GM18505 (cell line): ENCODE data around the gene TAL1.

Experiments used
- ATAC-seq: cut with Tn5 transposase; IDR thresholded peaks from one replicate; pipeline ENCODE4 v1.9.1; 2021; ENCODE audit not compliant: unreplicated experiment
- POLR2A ChIP-seq: IDR thresholded peaks from 4 replicates; pipeline ENCODE4 v1.6.1; 2011; ENCODE audit warnings: borderline replicate concordance; ENCODE audit not compliant: insufficient read depth, insufficient read length; ENCODE audit errors: extremely low read depth

Gene TAL1

DNA sequence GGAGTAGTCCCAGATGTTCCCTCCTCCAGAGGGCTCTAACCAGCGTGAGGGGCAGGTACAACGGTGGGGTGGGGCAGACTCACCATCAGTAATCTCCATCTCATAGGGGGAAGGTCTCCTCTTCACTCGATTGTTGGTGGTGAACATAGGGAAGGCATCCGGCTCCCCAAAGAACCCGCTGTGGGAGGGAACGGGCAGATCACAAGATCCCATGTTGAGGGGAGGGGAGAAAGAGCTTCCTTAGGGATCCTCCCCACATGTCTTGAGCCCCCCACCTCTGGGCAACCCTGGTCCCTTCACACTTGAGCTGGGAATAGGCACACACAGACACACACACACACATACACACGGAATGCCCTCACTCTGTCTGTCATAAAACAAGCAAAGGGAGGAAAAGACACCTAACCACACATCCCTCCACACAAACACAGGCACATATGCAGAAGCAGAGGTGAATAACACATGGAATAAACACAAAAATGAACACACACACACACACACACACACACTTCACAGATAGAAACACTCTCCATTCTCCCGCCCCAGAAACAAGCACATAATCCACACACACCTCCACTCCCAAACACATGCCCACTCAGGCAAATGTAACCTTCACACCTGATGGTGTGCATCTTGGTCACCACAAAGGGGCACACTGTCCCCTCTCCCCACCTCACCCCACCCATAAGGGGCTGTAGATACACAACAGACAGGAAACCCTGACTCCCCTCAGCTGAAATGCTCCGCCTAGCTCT lies 7.9 kb downstream of the TAL1 start:
- no peak for ATAC-seq
- TF ChIP-seq POLR2A: no peak

DNA sequence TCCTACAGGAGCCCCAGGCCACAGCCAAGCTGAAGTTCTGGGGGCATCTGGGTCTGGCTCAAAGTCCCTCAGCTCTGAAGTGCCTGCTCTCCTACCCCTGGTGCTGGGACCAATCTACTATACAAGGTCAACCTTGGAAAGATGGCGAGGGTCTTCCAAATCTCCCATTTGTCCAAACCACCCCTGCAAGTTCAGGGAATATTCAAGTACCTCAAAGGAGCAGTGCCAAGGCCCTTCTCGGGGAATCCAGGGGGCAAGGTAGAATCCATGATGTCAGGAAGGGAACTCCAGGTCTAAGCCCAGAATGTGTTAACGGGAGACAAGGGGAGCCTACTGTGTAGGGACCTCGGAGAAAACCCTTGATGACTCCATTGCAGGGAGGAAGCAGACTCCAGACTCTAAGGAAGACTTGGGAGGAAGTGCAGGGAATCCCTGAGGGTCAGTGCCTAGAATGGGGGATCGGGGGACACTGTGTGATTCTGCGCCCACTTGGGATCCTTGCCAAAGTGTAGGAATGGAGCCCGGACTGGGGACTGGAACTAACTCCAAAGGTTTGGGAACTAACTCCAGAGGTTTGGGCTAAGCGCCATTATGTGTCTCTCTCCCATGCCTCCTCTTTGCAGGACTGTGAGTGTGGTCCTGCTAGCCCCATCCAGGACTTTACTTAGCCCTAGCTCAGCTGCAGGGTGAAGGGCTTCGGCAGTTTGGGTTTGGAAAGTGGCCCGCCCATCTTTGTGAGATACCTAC lies 8.7 kb downstream of the TAL1 start:
- no peak for TF ChIP-seq POLR2A
- no peak for ATAC-seq

DNA sequence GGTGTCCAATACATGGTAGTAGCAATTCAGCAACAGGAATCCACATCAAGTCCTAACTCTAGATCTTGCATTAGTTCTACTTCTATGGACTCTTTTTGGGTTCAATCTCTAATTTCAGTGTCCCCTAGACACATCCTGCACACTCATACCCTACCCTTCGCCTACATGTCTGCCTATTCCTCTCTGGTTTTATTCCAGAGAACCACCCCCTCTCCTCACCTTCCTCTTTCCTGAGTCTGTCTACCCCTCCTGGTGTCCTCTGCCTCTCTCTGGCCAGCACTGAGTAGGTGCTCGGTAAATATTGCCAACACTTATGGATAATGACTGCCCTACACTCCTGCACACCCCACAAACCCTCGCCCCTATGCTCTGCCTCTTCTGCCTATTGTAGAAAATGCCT lies 9.5 kb downstream of the TAL1 start:
- no peak for ATAC-seq
- TF ChIP-seq POLR2A: no peak

DNA sequence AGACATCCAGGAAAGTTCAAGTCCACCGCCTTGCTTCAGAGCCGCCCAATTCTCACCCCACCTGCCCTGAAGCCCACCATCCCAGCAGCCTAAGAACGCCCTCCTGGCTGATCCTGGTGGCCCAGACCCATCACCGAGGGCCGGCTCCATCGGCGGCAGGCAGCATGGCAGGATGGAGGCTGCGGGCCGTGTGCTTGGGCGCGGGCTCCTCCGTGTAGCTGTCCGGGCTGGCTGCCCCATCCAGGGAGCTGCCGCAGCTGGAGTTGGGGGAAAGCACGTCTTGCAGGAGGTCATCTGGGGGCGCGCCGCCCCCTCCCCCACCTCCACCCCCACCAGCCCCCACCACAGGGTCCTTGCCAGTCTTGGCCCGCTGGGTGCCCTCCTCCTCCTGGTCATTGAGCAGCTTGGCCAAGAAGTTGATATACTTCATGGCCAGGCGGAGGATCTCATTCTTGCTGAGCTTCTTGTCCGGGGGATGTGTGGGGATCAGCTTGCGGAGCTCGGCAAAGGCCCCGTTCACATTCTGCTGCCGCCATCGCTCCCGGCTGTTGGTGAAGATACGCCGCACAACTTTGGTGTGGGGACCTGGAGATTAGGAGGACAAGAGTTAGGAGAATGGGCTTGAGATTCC lies 12.3 kb downstream of the TAL1 start:
- no peak for TF ChIP-seq POLR2A
- no peak for ATAC-seq

DNA sequence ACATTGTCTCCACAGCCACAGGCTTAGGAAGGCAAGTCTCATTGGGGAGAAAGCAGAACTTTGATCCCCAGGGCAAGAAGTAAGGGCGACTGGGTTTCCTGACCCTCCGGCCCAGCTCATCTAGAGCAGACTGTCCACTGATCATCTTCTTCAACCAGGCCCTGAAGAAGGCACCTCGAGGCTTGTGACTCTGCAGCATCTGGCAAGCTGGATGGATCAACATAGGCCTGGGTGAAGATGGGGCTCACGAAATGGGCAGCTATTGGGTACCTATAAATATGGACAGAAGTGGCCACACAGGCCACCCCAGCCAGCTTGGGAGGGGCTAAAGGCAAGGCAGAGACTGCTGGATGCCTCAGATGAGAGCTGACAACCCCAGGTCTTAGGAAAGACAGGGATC lies 13.0 kb downstream of the TAL1 start:
- ATAC-seq: no peak
- no peak for TF ChIP-seq POLR2A

DNA sequence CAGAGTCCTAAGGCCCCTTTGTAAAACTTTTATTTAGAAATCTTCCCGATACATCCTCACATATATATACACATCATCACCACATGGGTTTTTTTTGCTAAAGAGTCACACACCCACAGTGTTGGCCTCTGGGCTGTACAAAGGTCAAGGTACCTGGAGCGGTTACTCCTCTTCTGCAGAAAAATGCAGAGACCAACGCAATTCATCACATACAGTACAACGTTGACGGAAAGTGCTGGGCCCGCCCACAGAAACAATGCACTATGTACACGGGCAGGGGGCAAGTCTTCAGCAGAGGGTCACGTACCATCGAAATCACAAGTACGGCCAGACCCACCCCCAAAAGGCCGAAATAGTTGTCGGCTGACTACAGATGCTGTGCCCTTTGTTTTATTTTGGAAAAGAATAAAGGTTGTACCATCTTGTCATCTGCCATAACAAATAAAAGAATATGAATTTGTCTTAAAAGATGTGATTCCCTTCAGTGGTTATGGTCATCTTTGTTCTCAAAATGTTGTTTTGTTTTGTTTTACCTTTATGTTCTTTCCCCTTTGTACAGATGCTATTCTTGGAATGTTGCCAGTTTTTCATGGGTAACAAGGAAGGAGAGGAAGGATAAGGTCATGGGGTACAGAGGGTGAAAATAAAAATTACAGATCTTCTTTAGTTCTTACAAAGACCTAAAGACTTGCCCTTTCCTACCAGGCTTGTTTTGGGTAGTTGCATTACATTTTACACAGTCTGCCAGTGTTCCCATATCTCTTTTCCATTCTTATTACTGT lies 15.6 kb downstream of the TAL1 start:
- TF ChIP-seq POLR2A: no peak
- ATAC-seq: no peak

DNA sequence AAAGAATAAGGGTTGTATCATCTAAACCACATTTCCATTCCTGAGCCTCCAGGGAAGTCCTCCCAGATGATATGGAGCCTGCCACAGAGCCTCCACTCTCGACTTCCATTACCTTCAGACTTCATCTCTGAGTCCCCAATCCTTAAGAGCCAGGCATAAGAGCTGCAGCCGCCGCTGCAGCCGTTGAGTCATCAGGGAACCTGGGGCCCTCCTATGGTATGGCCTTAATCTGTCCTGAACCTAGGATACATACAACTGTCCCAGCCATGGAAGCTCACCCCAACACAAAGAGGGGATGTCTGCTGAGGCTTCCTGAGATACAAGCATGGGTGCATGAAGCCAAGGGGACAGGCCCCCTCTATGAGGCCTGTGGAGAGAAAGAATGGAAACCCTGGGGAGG lies 16.3 kb downstream of the TAL1 start:
- TF ChIP-seq POLR2A: no peak
- ATAC-seq: no peak

DNA sequence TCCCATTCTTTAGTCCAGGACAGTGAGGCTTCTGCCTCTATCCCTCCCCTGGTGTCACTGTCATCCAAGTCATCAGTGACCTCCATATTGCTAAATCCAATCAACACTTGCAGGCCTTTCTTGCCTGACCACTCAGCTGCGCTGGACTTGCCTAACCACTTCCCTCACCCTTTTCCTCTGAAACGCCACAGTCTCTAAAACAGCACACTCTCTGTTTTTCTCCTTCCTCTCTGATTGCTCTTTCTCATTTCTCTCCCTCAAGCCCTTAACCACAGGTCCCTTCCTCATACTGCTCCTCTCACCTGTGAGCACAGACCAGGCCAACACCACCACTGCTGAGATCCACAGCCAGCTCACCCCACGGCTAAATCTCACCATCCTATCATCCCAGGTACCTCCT lies 17.5 kb downstream of the TAL1 start:
- no peak for ATAC-seq
- TF ChIP-seq POLR2A: no peak

DNA sequence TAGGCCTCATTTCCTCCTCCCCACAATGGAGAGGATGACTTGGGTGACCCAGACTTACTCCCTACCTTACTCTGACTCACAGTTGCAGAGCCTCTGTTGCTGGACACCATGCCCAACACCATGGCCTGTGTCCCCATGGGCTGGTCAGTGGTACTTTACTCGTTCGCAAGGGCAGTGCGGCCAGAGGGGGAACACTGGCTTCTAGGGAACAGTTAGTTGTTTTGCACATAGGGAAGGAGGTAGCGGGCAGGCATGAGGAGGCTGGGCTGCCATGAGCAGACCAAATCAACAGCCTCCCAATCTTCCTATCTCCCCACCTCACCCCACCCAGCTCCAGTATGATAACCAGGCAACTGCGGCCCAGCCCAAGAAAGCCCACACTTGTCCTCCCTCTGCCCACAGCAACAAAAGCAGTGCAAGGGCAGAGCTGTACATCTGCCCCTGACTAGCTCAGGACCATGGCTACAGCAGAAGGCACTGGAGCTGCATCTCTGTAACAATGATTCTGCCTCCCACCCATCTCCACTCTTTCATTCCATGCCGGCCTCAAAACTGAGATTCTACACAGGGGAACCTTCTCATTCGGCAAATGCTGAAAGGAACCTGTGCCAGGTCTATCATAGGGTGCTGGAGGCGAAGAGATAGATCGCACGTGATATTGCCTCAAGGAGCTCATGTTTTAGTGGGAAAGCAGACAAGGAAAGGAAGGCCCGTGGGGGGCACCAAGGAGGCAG lies 18.6 kb downstream of the TAL1 start:
- ATAC-seq: no peak
- no peak for TF ChIP-seq POLR2A

DNA sequence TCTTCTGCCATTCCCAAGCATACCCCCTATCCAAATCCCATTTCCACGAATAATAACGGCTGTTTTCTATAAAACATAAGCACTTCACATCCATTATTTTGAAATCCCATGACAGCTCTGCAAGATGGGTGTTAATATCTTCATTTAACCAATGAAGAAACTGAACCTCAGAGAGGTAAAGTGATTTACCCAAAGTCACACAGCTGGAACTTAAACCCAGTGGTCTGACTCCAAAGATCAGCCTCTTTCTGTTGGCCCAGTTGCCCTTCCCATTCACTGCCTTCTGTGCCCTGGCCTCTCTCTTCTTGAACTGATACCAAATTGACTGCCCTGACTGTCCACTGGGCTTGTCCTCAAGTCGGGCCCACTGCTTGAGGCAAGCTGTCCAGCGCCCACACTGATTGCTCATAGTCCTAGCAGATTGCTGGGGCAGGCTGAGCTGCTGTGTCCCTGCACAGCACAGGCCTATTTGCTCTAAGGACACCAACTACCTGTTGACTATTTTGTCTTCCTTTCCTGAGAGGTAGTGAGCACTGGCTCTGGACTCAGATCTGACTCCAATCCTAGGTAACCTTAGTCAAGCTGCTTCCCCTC lies 19.3 kb downstream of the TAL1 start:
- TF ChIP-seq POLR2A: no peak
- no peak for ATAC-seq

DNA sequence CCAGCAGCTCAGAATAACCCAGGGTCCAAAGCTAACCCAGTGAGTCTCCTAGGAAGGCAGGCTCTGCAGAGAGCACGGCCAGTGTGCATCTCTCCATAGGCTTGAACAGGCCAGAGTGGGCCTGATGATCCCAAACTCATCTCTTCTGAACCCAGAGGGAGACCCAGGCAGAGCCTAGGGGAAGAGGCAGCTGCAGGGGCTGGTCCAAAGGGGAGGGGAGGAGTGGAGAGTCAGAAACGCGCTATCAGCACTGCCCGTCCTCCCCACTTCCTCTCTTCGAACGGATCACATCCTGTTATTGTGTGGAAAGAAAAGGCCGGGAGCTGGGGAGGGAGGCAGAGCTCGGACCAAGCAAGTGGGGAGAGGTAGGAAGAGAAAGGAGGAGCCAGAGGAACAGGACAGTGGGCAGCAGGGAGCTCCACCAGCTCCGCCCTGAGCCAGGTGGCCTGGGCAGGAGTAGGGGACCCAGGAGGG lies 20.2 kb downstream of the TAL1 start:
- TF ChIP-seq POLR2A: no peak
- ATAC-seq: no peak

DNA sequence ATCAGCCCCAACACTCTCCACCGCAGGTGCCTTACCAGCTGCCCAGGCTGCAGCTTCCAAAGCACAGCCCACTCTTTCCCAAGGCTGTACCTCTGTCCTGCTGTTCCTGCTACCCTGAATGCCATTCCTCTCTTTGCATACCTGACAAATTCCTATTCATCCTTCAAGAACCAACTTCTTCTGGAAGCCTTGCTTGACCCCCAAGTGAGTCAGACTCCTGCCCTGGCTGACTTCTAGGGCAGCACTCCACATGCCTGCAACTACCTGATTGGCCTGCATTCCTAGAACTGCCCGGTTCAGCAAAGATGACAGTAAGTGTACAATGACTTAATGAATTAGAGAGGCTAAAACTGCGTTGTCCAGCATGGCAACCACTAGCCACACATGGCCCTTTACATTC lies 21.4 kb downstream of the TAL1 start:
- no peak for ATAC-seq
- TF ChIP-seq POLR2A: no peak

DNA sequence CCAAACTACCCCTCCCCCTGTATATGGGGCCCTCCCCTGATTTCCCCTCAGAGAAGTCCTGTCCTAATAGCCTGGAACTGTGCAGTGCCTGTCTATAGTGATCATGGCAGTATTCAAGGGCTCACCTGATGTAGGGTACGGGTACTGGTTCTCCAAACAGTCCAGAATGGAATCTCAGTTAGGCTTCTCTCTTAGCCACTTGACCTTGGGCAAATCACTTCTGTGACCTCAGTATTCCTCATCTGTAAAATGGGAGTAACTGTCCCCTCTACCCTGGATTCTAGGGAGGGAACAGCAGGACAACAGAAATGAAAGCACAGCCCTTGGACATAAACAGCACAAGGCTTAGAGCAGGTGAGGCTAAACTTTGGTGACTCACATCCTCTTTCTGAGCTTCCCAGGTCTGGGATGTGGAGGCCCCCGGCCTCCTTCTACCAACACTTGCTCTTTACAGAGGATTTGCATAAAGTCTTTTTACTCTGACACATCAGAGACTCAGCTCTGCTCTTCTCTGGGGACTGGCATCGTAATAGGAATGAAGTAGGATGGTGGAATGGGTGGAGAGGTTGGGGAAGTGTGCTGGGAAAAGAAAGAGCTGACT lies 22.2 kb downstream of the TAL1 start:
- no peak for TF ChIP-seq POLR2A
- no peak for ATAC-seq

DNA sequence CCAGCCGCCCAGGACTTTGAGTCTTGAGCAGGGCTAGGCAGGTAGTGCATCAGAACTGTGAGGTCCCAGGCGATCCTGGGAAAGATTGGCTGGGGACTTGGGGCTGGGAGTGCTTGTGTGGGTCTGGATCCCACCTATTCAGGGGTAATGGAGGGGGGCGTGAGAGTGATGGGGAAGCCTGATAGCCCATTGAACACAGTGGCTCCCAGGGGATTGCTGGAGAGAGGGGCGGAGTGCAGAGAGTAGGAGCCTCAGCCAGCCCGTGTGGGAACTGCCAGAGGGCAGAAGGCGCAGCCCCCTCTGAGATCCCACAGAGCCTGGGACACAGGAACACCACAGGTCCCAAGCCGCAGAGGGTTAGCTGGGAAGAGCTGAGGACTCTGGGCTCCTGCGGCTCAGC lies 22.9 kb downstream of the TAL1 start:
- no peak for ATAC-seq
- no peak for TF ChIP-seq POLR2A
